ENCODE results near the gene OMA1. TPM values are rescaled to one million over a fixed set of nuclear protein-coding genes. Genes with fewer than 3 reads are reported as not detected.

Gene OMA1
- total and polyA plus RNA-seq, 10 of the 15 experiments (the other 5 are each of a cell fraction or from before 2014, with no cell fraction given): 23.6 to 67.1 (median 47.1) TPM

- TF ChIP-seq KDM1A (IDR thresholded peaks at IDR 0.05; ENCODE audit: borderline replicate concordance): no peak
- TF ChIP-seq, protein P1, sequence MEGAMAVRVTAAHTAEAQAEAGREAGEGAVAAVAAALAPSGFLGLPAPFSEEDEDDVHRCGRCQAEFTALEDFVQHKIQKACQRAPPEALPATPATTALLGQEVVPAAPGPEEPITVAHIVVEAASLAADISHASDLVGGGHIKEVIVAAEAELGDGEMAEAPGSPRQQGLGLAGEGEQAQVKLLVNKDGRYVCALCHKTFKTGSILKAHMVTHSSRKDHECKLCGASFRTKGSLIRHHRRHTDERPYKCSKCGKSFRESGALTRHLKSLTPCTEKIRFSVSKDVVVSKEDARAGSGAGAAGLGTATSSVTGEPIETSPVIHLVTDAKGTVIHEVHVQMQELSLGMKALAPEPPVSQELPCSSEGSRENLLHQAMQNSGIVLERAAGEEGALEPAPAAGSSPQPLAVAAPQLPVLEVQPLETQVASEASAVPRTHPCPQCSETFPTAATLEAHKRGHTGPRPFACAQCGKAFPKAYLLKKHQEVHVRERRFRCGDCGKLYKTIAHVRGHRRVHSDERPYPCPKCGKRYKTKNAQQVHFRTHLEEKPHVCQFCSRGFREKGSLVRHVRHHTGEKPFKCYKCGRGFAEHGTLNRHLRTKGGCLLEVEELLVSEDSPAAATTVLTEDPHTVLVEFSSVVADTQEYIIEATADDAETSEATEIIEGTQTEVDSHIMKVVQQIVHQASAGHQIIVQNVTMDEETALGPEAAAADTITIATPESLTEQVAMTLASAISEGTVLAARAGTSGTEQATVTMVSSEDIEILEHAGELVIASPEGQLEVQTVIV (IDR thresholded peaks at IDR 0.05; ENCODE audit: borderline replicate concordance, partially characterized antibody): no peak
- no peak for TF ChIP-seq TARDBP (IDR thresholded peaks at IDR 0.05; ENCODE audit: borderline replicate concordance)
These were observed 46.5 kb downstream of the OMA1 start (continued) for GRCh38 chr1:58500043-58500442.

DNA sequence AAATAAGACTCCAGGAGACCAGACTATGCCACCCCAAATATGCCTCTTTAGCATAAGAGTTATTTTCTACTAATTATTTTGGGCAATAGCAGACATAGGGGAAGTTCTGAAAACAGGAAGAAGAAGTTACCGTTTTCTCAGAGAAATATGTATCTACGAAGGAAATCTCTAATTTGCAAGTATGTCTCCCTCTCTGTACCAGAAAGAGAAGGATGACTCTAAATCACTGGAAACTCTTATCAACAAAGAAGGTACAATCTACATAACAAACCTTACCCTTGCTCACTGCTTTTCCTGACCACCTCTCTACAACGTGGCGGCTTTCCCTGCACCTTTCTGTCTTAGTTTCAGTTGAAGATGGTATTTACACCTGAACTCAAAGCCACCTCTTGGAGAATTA, 49.0 kb downstream of the OMA1 start:
- Histone ChIP-seq H3K27ac (ENCODE audit: control insufficient read depth, insufficient read depth) (no peak overlapping the region), H4K20me1 (ENCODE audit: control insufficient read depth, insufficient read depth) (no peaks in the 10 kb centered on the region), H3K36me3 (ENCODE audit: control insufficient read depth in 2 of 2, insufficient read depth in 2 of 2, low read length in 1 of 2) (no peaks in the 10 kb centered on the region; a peak in 1 of 4 replicates), H3K9me3 (replicated peaks; ENCODE audit: control insufficient read depth, insufficient read depth, low read length) (no peaks in the 10 kb centered on the region), H3K4me3 (no peak overlapping the region), H3K4me2 (ENCODE audit: control insufficient read depth, insufficient read depth) (peak overlapping the region; percentile 50), H2AFZ (ENCODE audit: control insufficient read depth, low read depth, low read length) (peak overlapping the region; percentile 44; the same call in 1 of the 2 replicates), H3K27me3 (replicated peaks in 1 of 2; ENCODE audit: control insufficient read depth in 2 of 2, insufficient read depth in 2 of 2, low read length in 1 of 2) (no peaks in the 10 kb centered on the region), H3K9ac (ENCODE audit: control insufficient read depth, insufficient read depth, low read length) (no peak overlapping the region), H3K79me2 (ENCODE audit: control insufficient read depth, insufficient read depth, low read length) (no peaks in the 10 kb centered on the region), H3K4me1 (ENCODE audit: control insufficient read depth, insufficient read depth, low read length) (no peaks in the 10 kb centered on the region)
- in situ Hi-C loops (cut with MboI) (no loop called here), intact Hi-C loops (cut with micrococcal nuclease; ENCODE audit: unreplicated experiment) (no loop called here)
- ChIA-PET RAD21 (ENCODE audit: unreplicated experiment) (no interaction called here), POLR2A (no interaction called here), CTCF (no interaction called here), SMC1A (ENCODE audit: uncharacterized antibody, unreplicated experiment) (no interaction called here)
- ATAC-seq (no peak), FAIRE-seq (no peak), DNase-seq (ENCODE audit: low read depth, low spot score) (no peak)
- BruUV-seq (replicated peaks): no TSS peak
- TF ChIP-seq SKIL (IDR thresholded peaks at IDR 0.05; ENCODE audit: low read depth, poor library complexity, severe bottlenecking) (no peak), GATAD2B (conservative IDR thresholded peaks at IDR 0.05; ENCODE audit: low read depth) (no peak), POLR2AphosphoS5 (IDR thresholded peaks at IDR 0.05; ENCODE audit: low read length) (no peak), PAX5 (IDR thresholded peaks at IDR 0.05; ENCODE audit: borderline replicate concordance, low read depth, low read length) (no peak), TBL1XR1 (IDR thresholded peaks at IDR 0.05; ENCODE audit: low read depth, low read length) (no peak), MAX (IDR thresholded peaks at IDR 0.05; ENCODE audit: low read depth, low read length) (no peak)
- TF ChIP-seq, protein P2, sequence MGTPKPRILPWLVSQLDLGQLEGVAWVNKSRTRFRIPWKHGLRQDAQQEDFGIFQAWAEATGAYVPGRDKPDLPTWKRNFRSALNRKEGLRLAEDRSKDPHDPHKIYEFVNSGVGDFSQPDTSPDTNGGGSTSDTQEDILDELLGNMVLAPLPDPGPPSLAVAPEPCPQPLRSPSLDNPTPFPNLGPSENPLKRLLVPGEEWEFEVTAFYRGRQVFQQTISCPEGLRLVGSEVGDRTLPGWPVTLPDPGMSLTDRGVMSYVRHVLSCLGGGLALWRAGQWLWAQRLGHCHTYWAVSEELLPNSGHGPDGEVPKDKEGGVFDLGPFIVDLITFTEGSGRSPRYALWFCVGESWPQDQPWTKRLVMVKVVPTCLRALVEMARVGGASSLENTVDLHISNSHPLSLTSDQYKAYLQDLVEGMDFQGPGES (IDR thresholded peaks at IDR 0.05): no peak
- WGBS (ENCODE audit: insufficient coverage, insufficient replicate concordance, low lambda C conversion rate, missing lambda C conversion rate): 42% methylated on average over 4 of the region's 4 CpGs

Measured in GM12878 (cell line).